ENCODE results near the gene HELZ.
"Not testable (repeated sequence)": the region's sequence is repeated elsewhere in the genome, so short reads cannot be mapped to it uniquely, and the experiment has no call there.

Gene HELZ

DNA sequence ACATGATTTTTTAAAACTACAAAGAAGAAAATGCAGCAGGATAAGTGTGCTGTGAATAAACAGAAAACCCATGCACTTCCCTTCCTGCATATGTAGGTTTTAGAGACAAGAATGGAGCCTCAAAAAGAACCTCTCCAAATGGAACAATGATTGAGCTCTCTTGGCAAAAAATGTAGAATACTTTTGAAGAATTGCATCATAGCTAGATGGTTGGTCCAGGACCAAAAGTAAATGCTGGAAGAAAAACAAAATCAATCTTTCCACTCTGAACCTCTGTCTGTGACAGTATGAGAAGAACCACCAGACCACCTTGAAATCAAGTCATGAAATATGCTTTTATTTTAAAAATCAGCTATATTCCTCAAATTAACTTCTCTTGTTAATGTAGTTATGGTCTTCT lies 17.5 kb downstream of the HELZ start:
- no peak for DNase-seq

DNA sequence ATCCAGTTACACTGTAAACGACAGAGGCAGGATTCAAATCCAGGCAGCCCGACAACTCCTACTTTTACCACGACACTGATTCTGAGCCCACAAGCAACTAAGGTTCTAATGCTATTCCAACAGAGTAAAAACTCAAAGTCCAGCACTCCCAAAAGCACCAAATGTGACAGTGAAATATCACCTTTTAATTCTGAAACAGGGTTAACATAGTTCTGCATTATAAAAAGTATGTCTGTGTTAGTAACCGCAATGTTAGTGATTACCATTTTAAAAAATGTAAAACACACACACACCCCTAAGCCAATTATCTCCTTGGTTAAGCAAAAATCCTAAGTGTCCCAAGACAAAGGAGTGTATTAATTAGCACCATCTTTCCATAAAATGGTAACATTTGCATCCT lies 19.7 kb downstream of the HELZ start:
- no peak for DNase-seq

DNA sequence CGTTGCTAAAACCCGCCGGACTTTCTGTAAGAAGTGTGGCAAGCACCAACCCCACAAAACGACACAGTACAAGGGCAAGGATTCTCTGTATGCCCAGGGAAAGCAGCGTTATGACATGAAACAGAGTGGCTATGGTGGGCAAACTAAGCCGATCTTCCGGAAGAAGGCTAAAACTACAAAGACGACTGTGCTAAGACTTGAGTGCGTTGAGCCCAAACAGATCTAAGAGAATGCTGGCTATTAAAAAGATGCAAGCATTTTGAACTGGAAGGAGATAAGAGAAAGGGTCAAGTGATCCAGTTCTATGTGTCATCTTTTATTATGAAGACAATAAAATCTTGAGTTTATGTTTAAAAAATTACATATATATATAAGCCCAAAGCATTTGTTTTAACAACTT lies 20.3 kb downstream of the HELZ start:
- DNase-seq = no peak

DNA sequence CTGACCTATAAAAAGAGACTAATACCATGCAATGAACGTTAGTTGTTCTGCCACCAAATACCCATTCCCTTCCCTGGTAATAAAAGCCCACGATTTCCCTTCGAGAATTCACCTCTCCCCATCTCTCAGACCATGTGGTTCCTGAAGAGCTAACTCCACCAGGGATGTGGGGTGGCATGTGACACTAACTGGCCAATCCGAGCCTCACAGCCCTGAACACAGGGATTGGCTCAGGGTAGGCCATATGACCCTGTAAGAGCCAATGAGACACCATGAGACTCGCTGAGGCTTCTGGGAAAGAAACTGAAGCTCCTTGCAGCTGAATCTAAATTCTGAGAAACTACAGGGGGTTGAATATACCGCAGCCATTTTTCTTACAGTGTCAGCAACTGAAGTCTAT lies 21.1 kb downstream of the HELZ start:
- DNase-seq = no peak

DNA sequence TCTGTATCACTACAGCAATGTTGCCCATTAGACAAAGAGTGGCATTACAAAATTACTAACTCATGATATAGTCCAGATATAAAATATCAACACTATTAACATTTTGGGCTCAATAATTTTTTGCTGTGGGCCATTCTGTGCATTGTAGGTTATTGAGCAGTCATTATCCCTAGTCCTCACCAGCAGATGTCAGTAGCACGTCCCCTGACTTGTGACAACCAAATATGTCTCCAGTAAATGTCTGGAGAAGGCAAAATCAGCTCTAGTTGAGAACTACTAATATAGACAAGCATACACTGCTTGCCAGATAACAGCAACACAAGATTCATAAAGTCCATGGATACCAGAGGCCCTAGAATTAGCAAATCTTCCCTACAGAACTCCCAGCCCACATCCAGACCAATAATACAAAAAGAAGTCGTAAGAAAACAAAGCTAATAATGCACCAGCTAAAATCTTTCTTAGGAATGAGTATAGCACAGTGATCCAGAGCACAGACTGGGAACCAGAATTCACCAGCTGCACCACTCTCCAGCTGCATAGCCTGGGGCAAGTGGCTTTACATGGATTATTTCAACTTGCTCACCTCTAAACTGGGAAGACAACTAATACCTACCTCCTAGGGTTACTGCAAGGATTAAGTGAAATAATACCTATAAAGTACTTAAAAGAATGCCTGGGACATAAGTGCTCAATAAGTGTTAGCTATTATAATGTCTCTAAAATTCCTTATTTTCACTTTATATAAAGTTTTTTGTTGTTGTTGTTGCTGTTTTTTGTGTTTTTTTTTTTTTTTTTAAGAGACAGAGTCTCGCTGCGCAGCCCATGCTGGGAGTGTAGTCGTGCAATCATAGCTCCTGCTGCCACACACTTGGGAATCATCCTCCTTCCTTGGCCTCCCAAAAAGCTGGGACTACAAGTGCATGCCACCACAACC lies 23.7 kb downstream of the HELZ start:
- peak; percentile 50 for DNase-seq

DNA sequence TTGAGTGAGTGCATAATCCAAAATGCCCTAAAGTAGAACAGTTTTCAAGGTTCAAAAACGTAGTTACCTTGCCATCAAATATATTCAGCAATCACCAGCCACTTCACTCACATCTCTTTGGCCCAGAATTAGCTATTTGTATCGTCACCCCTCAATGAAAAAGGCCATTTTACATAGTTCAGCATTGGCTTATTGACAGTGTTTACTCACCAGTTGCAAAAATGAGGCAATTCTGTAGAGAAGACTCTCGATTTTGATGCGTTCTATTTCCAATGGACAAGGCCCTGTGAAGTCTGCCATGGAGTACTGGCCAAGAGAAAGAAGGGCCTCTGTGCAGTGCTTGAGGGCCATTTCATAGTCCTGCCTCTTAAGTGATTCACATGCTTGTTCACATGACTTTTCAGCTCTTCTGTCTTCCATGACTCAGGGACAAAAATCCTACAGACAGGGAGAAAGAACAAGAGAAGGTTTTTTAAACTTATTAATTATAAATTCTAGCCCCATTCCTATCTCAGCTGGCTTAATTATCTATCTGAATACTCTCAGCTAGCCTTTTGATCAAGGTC lies 26.5 kb downstream of the HELZ start:
- no peak for DNase-seq

DNA sequence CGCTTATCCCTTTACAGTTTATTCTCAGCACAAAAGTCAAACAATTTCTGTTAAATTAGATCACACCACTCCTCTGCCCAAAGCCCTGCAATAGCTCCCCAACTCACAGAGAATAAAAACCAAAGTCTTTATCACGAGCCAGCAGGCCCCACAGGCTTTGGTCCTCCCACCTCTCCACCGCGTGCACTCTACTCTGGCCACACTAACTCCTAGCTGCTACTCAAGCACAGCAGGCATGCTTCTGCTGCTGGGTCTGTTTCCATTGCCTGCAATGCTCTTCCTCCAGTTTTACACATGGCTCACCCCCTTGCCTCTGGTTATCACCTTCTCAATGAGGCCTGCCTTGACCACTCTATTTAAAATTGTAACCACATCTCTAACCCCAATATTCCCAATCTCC lies 27.6 kb downstream of the HELZ start:
- DNase-seq = no peak

DNA sequence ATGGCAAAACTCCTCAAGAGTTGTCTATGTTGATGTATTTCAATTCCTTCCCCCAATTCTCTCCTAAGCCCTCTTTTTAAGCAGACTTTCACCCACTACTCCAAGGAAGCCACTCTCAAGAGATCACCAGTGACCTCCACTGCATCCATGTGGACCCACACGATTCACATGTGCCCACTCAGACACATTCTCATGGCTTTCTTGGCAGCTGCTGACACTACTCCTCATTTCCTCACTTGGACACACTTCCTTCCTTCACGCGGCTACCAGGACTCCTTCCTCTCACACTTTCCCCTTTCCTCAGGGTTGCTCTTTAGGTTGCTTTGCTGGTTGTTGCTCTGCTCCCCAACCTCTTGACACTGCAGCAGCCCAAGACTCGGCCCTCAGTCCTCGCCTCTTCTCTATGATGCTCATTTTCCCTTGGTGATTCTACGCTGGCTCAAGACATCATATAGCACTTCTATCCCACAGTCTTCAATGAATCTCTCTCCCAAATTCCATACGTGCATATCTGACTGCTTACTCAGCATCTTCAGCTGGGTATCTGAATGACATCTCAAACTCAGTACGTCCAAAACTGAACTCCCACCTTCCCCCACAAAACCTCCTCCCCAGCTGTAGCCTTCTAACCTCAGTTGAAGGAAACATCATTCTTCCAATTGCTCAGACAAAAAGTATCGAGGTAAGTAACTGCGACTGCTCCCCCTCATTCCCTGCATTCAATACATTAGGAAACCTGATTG lies 28.2 kb downstream of the HELZ start:
- no peak for DNase-seq

DNA sequence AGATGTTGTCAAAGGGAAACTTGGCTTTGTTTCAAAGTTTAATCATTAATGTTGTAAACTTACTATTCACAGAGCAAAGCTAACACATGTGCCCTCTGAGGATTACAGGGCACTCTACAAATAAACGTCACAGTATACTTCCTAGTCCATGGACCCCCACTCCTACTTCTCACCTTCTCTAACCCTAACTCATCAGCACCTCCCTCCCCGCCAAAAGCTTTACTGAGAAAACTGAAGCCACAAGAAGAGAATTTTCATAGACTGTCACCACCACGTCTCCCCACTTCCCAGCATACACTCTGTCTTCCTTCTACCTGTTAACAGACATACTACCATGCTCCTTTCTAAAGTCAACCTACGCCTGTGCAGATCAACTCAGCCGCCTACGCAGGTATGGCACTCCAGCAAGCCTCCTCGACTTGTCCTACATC lies 29.0 kb downstream of the HELZ start:
- DNase-seq = no peak

DNA sequence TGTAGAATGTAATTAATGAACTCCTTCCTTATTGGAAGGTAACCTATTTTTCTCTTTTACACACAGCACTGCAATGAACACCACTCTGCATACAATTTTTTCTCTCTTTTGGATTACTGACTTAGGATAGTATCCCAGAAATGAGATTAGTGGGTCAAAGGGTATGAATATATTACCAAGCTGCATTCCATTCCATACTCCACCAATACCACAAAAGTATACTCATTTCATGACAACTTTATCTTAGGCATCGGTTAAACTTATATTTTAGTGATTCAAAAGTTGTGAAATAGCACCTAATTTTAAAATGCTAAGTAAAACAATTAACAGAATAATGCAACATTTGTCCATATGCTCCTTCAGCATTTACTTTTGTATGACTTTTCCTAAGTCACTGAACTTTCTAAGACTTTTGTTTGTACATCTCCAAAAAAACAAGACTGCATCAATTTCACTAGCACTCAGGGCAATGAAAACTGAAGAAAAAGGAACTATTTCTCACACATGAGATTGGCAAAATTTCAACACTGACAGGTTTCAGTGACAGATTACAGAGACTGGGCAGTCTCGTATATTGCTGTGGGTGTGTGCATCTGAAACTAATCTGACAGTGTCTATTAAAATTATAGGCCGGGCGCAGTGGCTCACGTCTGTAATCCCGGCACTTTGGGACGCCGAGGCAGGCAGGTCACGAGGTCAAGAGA lies 32.1 kb downstream of the HELZ start:
- DNase-seq = no peak

DNA sequence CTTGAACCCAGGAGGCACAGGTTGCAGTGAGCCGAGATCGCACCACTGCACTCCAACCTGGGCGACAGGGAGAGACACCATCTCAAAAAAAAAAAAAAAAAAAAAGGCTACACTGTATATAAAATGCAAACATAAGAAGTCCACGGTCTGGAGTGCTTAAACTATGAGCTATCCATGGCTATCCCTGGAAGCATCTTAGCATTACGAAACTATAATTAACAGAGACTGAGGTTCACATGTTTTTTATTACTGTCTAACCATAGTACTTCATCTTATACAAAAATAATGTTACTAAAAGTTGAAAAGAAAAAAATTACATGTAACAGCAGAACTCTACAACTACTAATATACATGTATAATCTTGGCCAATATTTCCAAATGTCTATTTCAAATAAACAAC lies 32.8 kb downstream of the HELZ start:
- no peak for DNase-seq

DNA sequence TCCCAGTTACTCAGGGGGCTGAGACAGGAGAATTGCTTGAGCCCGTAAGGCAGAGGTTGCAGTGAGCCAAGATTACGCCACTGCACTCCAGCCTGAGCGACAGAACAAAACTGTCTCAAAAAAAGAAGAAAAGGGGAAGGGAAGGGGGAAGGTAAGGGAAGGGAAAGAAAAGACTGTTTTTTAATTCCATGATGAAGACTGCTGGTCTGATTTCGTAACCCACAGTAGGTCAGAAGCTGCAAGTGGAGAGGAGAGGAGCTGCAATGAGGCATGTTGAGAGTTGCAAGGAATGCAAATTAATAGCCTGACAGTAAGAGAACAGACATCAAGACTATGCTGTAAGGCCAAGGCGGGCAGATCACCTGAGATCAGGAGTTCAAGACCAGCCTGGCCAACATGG lies 33.3 kb downstream of the HELZ start:
- DNase-seq = no peak

DNA sequence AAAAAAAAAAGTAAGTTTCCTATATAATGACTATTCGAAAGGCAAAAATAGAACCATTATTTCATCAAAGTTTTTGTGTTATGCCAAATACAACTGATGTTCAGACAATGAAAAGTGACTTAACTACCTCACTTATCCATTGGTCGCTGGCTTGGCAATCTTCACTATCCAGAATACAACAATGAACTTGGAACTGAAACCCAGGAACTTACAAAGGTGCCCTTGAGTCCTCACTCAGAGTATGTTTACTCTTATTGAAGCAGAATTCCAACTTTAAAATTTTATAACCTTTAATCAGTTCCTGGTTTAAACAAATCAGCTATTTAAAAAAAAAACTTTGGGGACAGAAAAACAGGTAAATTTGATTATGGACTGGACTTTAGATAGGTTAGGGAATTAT lies 34.1 kb downstream of the HELZ start:
- no peak for DNase-seq

DNA sequence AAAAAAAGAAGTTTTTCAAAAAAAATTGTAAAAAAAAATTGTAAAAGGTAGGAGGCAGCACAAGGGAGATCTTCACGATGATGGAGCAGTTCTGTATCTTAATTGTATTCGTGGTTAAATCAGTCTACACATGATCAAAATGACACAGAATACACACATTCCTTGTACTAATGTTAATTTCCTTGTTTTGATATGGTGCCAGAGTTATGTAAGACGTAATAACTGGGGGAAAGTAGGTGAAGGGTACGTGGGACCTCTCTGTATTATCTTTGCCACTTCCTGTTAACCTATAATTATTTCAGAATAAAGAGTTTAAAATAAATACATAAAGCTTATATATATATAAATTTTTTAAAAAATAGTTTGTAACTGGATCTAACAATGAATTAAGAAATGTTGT lies 36.8 kb downstream of the HELZ start:
- no peak for DNase-seq

DNA sequence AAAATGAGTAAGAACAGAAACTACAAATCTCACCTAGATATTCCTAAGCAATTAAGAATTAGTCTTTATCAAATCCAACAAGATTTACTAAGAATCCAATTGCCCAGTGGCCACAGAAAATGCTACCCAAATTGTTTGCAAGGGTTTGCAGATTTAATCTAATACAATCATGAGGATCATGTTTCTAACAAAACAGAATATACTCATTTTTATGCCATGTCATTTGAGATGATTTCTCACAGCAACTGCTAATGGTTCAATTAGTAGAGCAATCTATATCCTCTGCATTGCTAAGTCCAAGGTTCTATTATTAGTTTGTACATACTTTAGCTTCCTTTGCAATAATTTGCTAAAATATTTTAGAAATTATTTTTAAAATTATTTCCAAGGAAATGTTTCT lies 41.2 kb downstream of the HELZ start:
- DNase-seq = no peak

DNA sequence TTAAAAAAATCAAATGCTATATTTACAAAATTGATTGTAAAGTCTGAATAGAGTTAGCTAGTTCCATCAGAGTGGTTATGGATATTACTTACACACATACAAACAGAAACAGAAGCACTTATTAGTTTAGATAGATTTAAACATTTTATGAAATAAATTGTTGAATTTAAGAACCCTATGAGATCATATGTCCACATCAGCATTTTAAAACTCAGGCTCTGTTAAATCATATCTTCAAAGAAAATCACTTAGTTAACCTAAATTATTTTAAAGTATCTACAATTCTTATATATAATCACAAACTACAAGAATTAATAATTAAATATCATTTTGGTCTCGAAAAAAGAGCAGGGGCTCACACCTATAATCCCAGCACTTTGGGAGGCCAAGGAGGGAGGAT lies 42.5 kb downstream of the HELZ start:
- no peak for DNase-seq

DNA sequence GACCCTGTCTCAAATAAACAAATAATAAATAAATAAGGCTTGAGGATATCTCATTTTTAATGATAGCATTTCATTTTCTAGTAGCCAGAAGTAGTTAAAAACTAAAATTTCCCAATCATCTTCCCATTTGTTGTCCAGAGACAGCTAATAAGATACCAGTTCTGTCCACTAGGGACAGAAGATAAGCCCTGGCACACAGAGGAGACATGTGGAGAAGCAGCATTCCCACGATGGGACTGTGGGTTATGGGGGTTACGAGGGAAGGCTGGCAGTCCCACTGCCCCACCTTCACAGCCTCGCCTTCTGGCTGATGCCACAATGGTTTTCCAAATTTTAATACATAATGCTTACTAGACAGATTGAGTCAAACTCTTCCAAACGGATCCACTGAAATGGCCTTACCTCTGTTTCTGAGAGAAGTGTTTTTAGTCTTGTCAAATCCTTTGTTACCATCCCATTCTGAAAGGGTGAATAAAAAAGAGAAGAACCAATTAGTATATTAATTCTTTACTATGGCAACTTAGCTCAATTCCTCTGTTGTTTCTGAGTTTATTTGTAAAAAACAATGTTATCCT lies 44.2 kb downstream of the HELZ start:
- DNase-seq = no peak

DNA sequence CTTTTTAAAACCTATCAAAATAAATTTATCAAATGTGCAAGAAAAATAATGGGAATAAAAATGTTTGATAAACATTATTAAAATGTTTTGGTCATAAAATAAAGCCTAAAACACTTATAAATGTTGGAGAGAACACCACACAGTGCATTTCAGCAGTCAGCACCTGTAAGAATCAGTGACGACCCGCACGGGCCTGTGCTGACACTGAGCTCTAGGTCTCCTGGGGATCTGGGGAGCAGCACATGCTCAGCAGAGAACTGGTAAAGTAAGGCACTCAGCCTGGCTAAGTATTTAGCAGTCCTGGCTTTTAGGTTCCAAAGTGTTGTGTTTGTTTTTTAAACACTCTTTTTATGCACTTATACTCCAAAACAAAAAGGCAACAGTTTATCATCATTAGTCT lies 46.9 kb downstream of the HELZ start:
- DNase-seq = no peak

DNA sequence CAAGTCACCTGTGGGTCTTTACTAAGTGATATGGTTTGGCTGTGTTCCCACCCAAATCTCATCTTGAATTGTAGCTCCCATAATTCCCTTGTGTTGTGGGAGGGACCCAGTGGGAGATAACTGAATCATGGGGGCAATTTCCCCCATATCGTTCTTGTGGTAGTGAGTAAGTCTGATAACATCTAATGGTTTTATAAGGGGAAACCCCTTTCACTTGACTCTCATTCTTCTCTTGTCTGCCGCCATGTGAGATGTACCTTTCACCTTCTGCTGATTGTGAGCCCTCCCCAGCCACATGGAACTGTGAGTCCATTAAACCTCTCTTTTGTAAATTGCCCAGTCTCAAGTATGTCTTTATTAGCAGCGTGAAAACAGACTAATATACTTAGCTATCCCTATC lies 48.0 kb downstream of the HELZ start:
- not testable (repeated sequence) for DNase-seq

DNA sequence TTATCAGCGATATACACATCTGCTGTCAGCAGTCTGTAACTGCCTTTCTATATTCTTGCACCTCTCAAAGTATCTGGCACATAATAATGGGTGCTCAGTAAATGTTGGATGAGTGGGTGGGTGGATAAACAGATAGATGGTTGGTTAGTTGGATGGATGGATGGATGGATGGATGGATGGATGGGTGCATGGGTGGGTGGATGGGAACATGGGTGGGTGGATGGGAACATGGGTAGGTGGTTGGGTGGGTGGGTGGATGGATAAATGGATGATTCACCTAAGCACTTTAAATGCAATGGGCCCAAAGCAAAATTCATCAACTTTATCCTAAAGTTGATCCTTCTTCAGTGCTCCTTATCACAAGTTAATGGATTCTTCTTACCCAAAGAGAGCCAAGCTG lies 48.6 kb downstream of the HELZ start:
- no peak for DNase-seq

DNA sequence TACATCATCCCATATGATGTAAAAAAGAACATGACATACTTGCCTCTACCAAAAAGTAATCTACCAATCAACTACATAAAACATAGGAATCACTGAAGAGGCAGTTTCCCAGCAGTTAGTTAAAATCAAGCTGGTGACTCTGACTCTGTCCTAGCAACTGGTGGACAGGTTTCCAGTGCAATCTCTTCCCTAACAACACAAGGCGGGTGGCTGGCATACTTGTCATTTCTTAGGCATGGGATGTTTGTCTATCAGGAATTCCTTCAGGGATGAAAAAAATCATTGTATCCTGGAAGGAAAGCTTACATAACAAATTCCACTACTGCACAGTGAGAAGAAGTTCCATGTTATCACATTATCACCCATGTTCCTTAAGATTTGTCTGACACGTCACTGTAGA lies 50.9 kb downstream of the HELZ start:
- no peak for DNase-seq

DNA sequence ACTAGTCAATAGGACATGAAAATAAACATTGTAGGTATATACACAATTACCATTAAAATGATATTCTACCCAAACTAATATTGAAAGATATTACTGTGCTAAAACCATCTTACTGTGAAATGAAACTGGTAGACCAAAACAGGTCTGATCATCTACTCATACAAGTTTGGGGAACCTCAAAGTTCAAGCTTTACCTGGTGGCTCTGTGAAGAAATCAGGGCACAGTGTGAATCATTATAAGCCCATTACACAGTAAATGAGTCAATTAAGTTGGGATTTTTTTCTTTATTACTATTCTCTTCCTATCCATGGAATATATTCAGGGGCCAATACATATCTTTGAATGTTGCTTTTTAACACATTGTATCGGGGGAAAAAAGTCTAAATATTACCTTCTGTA lies 57.1 kb downstream of the HELZ start:
- DNase-seq = no peak

DNA sequence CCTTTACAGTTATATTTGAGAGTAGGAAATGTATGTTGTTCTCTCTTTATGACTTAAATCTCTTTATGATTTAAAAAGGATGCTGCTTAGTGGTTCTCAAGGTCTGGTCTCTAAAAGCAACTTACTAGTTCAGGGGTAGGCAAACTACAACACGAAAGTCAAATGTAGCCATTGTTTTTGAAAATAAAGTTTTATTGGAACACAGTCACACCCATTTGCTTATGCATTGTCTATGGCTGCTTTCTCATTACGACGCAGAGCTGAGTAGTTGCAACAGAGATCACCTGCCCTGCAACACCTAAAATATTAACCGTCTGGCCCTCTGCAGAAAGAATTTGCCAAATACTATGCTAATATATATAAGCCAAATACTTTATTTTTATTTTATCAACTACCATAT lies 58.2 kb downstream of the HELZ start:
- no peak for DNase-seq
